Measurements from ENCODE around the gene FUT2.

DNA sequence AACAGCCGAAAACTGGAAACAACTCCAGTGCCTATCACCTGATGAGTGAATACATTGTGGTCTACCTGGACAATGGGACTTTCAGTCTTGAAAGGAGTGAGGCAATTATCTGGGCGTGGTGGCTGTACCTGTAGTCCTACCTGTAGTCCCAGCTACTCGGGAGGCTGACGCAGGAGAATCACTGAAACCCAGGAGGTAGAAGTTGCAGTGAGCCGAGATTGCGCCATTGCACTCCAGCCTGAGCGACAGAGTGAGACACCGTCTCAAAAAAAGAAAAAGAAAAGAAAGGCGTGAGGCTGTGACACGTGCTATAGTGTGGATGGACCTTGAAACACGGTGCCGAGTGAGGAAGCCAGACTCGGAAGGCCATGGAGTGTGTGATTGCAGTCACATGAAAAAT lies 18.9 kb upstream of the FUT2 start:
- no peak for TF ChIP-seq POLR2A (IDR thresholded peaks at IDR 0.05)
- TF ChIP-seq, protein P1, sequence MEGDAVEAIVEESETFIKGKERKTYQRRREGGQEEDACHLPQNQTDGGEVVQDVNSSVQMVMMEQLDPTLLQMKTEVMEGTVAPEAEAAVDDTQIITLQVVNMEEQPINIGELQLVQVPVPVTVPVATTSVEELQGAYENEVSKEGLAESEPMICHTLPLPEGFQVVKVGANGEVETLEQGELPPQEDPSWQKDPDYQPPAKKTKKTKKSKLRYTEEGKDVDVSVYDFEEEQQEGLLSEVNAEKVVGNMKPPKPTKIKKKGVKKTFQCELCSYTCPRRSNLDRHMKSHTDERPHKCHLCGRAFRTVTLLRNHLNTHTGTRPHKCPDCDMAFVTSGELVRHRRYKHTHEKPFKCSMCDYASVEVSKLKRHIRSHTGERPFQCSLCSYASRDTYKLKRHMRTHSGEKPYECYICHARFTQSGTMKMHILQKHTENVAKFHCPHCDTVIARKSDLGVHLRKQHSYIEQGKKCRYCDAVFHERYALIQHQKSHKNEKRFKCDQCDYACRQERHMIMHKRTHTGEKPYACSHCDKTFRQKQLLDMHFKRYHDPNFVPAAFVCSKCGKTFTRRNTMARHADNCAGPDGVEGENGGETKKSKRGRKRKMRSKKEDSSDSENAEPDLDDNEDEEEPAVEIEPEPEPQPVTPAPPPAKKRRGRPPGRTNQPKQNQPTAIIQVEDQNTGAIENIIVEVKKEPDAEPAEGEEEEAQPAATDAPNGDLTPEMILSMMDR (IDR thresholded peaks at IDR 0.05), result no peak
